Measurements from ENCODE around the gene GPRC5B.

- TF ChIP-seq POLR2A (IDR thresholded peaks at IDR 0.05; ENCODE audit: low read length) (no peak), GATA1 (IDR thresholded peaks at IDR 0.05; ENCODE audit: low read depth, low read length) (no peak)
These were observed at the start of gene GPRC5B for GRCh38 chr16:19884611-19885450.
